Raji (cell line): Measurements from ENCODE around the gene MMEL1.
A peak's percentile ranks its signal among the peaks of the same experiment; 100 is the strongest.

Source experiments
- POLR2A ChIP-seq: IDR thresholded peaks from 2 replicates; pipeline ENCODE4 v1.6.1; 2011; ENCODE audit warnings: low read depth, low read length, control low read depth; ENCODE audit not compliant: insufficient read depth

Gene MMEL1

DNA sequence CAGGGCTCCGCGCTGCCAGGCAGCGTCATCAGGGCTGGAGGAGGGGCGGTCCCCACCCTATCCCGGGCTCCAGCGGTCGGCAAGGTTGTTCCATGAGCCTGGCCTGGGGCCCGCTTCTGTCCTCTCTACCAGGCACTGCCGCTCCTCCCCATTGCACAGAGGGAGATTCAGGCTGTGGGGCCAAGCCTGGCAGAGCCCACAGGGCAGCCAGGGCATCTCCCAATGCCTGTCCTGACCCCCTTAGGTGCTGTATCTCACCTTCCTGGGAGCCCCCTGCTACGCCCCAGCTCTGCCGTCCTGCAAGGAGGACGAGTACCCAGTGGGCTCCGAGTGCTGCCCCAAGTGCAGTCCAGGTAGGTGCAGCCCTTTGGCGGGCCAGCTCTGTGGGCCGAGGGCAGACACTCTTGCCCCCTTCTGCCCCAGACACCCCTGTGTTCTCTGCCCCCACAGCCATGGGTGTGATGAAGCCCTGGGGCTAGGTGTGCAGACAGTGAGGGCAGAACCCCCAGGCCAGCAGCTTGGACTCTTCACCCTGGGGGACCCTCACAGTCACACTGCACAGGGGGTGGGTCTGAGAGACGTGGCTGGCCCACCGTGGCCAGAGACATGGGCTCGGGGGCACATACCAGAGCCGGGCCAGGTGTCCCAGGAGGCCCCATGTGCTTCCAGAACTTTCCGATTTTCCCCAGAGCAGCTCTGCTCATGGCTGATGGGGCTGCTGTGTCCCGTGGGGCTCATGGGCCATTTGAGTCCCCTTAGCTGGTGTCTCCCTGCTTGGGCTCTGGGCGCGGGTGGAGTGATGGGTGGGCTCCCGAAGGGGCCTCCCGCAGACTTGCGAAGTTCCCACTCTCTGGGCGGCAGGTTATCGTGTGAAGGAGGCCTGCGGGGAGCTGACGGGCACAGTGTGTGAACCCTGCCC, 75.1 kb downstream of the MMEL1 start:
- TF ChIP-seq POLR2A: no peak

DNA sequence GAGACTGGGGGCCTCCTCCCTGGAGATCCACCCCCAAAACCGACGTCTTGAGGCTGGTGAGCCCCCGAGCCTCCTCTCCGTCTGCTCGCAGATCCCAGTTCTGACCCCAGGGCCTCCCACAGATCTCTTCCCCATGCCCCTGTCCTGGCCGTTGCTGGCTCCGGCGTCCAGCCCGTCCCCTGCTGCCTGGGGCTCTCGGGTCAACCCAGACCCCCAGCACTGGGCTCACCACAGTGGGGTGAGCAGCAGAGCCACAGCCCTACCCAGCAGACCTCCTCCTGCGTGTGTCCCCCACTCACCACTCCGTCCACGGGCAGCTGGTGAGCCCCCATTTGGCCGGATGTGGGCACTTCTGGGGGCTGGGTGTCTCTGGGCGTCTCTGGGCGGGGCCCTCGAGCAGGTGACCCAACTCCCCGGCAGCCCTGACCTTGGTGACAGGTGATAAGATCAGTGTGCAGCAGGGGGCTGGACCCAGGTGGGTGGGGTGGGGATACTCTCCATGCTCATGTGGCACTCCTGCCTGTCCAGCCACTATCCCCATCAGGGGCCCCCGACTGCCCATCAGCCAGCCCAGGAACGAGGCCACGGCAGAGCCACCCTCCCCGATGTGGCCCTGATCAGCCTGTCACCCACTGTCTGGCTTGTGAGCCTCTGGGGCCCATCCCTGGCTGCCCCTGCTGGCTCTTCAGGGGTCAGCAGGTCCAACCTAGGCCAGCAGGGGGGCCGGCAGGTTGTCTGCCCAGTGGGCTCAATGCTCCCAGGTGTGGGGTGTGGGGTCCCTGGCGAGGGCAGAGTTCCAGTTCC, 75.9 kb downstream of the MMEL1 start:
- TF ChIP-seq POLR2A: 0 out of 2 replicates have a peak, but pooled peaks have one; percentile 44

DNA sequence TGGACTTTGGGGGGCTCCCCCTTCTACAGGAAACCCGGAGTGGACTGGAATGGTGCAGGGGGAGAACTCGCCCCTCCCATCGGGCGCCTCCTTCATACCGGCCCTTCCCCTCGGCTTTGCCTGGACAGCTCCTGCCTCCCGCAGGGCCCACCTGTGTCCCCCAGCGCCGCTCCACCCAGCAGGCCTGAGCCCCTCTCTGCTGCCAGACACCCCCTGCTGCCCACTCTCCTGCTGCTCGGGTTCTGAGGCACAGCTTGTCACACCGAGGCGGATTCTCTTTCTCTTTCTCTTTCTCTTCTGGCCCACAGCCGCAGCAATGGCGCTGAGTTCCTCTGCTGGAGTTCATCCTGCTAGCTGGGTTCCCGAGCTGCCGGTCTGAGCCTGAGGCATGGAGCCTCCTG, 76.5 kb downstream of the MMEL1 start, which contains the start of gene TNFRSF14:
TNFRSF14 (plus strand) TSS at position 95 of the 401 bp plus-strand sequence; CDS start at position 389, 294 bp downstream.
- TF ChIP-seq POLR2A: peak; percentile 61

DNA sequence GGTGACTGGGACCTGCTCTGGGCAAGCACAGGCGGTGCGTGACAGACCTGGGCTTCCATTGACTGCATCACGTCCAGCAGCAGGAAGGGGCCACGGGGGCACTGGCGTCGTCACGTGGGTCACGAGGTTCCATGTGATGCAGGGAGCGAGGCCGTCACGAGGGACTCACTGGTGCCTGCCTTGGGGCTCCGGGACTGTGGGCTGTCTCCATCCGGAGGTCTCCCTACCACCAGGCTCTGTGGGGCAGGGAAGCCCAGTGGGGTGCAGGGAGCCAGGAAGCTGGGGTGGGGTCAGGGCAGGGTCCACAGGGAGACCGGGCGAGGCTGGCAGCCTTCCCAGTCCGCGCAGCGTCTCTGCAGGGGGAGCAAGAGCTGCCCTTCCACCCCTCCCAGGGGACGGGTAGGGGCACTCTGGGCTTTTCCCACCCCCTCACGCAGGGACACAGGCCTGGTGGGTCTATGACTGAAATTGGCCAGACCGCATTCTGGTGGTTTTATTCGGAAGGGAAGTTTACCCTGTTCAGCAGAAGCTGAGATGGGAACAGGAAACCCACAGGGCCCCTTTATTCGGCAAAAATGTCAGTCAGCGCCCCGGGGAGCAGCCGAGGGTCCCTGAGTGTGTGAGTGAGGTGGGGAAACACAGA, 77.1 kb downstream of the MMEL1 start:
- no peak for TF ChIP-seq POLR2A

DNA sequence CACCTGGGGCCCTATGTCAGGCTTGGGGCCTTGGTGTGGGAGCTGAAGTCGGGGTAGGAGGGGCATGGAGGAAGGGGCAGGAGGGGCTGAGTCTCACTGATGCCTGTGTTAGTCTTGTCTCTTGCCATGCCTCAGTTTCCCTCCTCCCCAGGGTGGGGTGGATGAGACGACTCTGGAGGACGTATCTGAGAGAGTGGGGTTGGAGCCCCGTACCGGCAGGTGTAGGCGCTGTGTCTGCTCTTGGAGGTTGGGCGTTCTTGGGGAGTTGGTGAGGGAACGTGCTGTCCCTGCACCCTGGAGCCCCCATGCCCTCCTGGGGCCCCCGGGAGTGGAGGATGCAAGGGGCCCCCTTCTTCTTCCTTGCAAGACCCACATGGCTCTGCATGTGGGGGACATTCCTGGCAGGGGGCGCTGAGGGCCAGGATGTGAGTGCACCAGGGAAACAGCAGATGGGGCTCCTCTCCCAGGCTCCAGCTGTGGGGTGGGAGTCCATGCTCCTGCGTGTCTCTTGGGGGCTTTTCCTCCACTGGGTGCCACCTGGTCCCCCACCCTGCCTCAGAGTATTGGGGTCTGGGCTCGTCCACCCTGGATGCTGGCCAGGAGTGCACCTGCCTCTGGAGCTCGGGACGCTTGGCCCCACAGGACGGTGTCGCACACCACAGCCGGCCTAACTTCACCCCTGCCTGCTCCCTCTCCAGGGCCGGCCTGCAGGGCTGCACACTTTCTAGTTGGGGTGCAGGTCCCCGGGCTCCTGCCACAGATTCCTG, 78.0 kb downstream of the MMEL1 start:
- no peak; the same call in 1 of the 2 replicates for TF ChIP-seq POLR2A

DNA sequence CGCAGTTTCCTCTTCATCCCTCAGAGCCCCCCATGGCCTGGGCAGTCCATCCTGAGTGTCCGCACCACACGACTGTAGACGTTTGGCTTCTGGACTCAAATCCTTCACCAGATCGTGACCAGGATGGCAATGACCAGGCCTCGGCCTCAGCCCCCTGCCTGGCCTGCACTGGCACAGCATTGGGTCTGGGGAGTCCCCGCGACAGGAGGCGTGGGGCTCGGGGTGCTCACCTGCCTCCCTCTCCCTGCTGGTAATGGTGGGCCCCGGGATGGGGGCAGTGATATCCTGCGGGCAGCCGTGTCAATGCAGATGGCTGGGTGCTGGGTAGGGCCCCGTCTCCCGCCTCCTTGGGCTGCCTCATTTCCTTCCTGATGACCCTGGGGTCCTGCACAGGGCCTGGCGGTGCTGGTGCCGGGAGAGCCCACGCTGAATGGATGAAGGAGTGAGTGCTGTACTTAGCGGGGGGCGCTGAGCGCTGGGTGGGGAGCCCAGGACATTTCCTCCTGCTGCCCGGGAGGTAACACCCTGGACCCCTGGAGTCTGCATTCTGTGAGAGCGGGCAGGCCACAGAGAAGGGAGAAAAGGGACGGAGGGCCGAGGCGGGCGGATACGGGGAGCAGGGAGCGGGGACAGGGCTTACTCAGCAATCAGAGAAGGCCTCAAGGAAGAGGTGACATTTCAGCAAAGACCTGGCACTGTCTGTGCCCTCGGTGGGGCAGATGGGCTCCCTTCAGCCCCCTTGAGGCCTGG, 78.8 kb downstream of the MMEL1 start:
- TF ChIP-seq POLR2A: no peak

DNA sequence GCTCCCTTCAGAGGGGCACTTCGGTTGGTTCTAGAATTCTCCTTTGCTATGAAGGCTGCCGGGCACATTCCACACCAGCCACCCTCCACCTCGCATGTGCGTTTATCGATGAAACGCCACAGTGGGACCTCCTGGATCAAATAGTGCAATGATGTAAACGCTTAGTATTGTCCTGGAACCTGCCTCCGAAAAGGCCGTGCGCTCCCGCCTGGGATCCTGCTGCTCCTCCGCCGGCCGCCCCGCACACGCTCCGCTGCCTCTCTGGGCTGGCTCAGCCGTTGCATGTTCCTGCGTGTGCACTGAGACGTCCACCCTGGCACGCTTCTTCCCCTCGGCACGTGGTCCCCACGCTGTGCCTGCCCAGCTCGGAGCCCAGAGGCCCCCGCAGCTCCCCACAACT, 80.6 kb downstream of the MMEL1 start:
- no peak for TF ChIP-seq POLR2A

DNA sequence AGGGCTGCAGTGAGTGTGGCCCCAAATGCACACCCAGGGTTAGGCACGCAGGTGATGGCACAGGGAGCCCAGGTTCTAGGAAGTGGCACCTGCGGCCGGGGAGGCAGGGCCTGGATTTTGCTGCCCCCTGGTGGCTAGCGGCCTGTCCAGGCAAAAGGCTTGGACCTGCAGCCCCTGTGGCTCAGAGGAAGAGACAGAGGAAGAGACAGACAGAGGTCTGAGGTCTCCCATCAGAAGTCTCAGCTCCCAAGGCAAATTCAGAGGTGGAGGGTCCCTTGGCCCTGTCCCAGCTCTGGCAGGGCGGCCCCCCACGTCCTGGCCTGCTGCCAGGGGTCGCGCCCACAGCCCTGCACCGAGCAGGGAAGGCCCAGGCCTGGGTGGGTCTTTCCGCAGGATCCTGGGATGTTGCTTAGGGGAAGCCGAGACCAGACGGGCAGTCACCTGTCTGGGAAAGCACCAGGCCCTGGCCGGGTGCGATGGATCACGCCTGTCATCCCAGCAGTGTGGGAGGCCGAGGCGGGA, 84.7 kb downstream of the MMEL1 start:
- TF ChIP-seq POLR2A: peak; percentile 63

DNA sequence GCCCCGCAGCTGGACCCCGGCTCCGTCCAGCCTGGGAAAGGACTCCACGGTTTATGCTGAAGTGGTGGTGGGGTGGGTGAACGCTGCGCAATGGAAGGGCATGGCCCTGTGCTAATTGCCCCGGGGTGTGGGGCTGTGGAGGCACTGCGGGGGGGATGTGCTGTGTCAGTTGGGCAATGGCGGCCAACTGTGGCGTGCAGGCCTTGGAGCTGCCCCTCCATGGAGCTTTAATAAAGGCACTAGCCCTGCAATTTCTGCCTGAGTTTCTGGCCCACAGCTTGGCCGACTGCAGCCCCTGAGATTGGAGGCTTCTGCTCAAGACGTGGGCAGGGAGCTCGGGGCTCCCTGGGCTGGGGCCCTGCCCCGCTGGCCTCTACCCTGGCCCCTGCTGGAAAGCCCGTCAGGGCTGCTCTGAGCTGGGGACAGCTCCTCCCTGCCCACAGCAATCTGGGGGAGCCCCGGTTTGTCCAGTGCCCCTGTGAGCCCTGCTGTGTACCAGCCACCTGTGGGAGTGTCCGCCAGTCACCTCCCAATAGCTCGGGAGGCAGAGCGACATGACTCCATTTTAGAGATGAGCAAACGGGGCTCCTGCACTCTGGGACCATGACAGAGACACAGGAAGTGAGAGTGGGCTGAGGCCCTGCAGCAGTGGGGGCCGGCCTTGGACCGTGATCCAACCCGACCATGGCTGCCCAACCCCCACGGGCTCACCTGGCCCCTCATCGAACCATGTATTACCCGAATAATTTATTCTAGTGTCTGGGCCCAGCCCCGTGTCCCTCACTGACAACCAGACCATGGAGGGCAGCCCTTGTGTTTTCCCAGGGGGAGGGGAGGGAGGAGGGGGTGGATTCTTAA, 85.4 kb downstream of the MMEL1 start:
- TF ChIP-seq POLR2A: peak; percentile 57

DNA sequence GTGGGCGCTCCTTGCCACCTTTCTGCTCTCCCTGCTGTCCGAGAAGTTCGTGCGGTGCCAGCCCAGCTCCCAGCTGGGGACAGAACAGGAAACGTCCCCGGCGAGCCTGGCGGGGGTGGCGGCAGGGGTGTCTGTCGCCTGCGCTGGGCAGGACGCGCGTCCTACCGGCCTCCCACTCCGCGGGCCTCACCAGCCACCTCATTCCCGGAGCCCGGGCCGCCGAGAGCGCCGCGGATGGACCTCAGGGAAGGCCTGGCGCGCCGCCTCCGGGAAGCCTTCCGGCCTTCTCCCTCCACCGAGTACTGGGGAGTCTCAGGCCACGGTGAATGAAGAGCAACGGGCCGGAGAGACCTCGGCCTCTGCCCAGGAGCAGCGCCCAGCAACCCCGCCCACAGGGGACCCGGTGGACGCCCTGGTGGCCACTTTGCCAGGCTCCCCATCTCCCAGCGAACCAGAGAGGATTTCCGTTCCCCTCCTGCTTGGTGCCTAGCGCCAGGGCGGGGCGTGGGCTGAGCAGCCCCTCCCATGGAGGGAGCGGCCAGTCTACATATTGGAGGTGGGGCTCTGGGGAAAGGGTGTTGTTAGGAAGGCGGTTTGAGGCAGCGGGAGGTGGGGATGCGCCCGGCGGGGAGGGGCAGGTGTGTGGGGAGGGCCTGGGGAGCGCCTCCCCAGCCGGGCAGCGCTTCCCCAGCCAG, 86.2 kb downstream of the MMEL1 start:
- TF ChIP-seq POLR2A: no peak

DNA sequence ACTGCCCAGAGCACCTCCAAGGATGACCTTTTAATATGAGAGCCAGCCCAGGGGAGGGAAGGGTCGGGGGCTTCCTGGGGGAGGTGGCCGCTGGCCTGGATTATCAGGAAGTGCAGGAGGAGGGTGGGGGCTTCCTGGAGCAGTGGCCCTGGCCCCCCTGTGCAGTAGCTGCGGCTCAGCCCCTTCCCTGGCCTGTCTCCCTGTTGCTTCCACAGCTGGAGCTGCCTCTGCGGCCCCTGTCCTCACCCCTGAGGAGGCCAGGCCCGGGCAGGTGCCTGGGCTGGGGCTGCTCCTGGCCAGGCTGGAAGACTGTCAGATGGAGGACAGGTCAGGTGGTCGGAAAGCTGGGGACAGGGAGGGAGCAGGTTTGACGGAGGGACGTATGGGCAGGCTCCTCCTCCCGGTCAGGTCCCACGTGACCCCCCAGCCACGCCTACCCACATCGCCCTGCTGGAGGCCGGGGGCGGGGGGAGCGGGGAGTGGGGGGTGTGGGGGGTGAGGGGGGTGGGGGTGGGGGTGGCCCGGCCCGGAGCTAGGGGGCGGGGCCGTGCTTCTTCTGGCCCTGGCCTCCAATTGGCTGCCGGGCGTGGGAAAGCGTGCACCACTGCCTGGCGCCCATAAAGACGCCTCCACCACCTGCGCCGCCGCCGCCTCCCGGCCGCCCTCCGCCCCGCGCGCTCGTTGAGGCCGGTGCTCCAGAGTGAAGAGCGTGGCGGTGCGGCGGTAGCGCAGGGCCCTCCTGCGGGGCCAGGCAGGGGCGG, 86.9 kb downstream of the MMEL1 start:
- peak; percentile 95 for TF ChIP-seq POLR2A
